ENCODE data around the gene HNRNPU. TPM values are rescaled to one million over a fixed set of nuclear protein-coding genes. Genes with fewer than 3 reads are reported as not detected.

The HNRNPU gene
- total and polyA plus RNA-seq, 2 experiments from 2014 or later = 298 to 316 TPM

- peaks cover 14% of the 10 kb centered on the region for H3K4me1 ChIP-seq (ENCODE audit: insufficient read depth)
- no peaks in the 10 kb centered on the region for H3K9me2 ChIP-seq (replicated peaks; ENCODE audit: insufficient read depth)
- no peak overlapping the region for H3K4me2 ChIP-seq
- H3K36me3 ChIP-seq (replicated peaks; ENCODE audit: insufficient read depth, low read depth) = no peaks in the 10 kb centered on the region
- TF ChIP-seq EZH2phosphoT487 (IDR thresholded peaks at IDR 0.05; ENCODE audit: low read depth, severe bottlenecking, unreplicated experiment) (no peak), EZH2 (IDR thresholded peaks at IDR 0.05; ENCODE audit: borderline replicate concordance) (no peak), CTCF (IDR thresholded peaks at IDR 0.05; ENCODE audit: poor library complexity) (no peak)
- H3K27ac ChIP-seq = peak overlapping the region; percentile 13
- 81% methylated on average over 6 of the region's 6 CpGs for WGBS (ENCODE audit: low lambda C conversion rate, missing lambda C conversion rate)
- H3K9me3 ChIP-seq (ENCODE audit: low read depth) = no peaks in the 10 kb centered on the region
- peaks cover 3% of the 10 kb centered on the region for H4K20me1 ChIP-seq (ENCODE audit: insufficient read depth, poor library complexity, severe bottlenecking)
- no peak overlapping the region for H3K4me3 ChIP-seq
- H3K27me3 ChIP-seq = no peaks in the 10 kb centered on the region
- peaks cover 74% of the 10 kb centered on the region for H3K79me2 ChIP-seq
- DNase-seq (ENCODE audit: low spot score) = no peak
- no peak overlapping the region for H2AFZ ChIP-seq
Measured at GRCh38 chr1:244843148-244843978, 21.0 kb downstream of the HNRNPU start.

GRCh38 chr1:244841273-244841927 lies 22.9 kb downstream of the HNRNPU start:
- H3K4me1 ChIP-seq (ENCODE audit: insufficient read depth) = peaks cover 20% of the 10 kb centered on the region
- 58% methylated on average over 9 of the region's 9 CpGs for WGBS (ENCODE audit: low lambda C conversion rate, missing lambda C conversion rate)
- DNase-seq (ENCODE audit: low spot score) = no peak
- TF ChIP-seq EZH2 (IDR thresholded peaks at IDR 0.05; ENCODE audit: borderline replicate concordance) (no peak), CTCF (IDR thresholded peaks at IDR 0.05; ENCODE audit: poor library complexity) (no peak), EZH2phosphoT487 (IDR thresholded peaks at IDR 0.05; ENCODE audit: low read depth, severe bottlenecking, unreplicated experiment) (no peak)
- H3K27me3 ChIP-seq = no peaks in the 10 kb centered on the region
- no peaks in the 10 kb centered on the region for H3K9me2 ChIP-seq (replicated peaks; ENCODE audit: insufficient read depth)
- H3K79me2 ChIP-seq = peaks cover 78% of the 10 kb centered on the region
- no peaks in the 10 kb centered on the region for H3K9me3 ChIP-seq (ENCODE audit: low read depth)
- H4K20me1 ChIP-seq (ENCODE audit: insufficient read depth, poor library complexity, severe bottlenecking) = peaks cover 3% of the 10 kb centered on the region
- H3K4me3 ChIP-seq = no peak overlapping the region
- H2AFZ ChIP-seq = no peak overlapping the region
- H3K27ac ChIP-seq = peak overlapping the region; percentile 57
- H3K36me3 ChIP-seq (replicated peaks; ENCODE audit: insufficient read depth, low read depth) = no peaks in the 10 kb centered on the region
- peak overlapping the region; percentile 52 for H3K4me2 ChIP-seq

GRCh38 chr1:244840219-244840794 lies 24.0 kb downstream of the HNRNPU start:
- H3K36me3 ChIP-seq (replicated peaks; ENCODE audit: insufficient read depth, low read depth) = no peaks in the 10 kb centered on the region
- H2AFZ ChIP-seq = no peak overlapping the region
- H3K9me2 ChIP-seq (replicated peaks; ENCODE audit: insufficient read depth) = no peaks in the 10 kb centered on the region
- H3K27me3 ChIP-seq = no peaks in the 10 kb centered on the region
- peaks cover 3% of the 10 kb centered on the region for H4K20me1 ChIP-seq (ENCODE audit: insufficient read depth, poor library complexity, severe bottlenecking)
- DNase-seq (ENCODE audit: low spot score) = no peak
- TF ChIP-seq EZH2 (IDR thresholded peaks at IDR 0.05; ENCODE audit: borderline replicate concordance) = no peak
- no peak for TF ChIP-seq EZH2phosphoT487 (IDR thresholded peaks at IDR 0.05; ENCODE audit: low read depth, severe bottlenecking, unreplicated experiment)
- no peak for TF ChIP-seq CTCF (IDR thresholded peaks at IDR 0.05; ENCODE audit: poor library complexity)
- WGBS (ENCODE audit: low lambda C conversion rate, missing lambda C conversion rate) = 81% methylated on average over 5 of the region's 5 CpGs
- peak overlapping the region; percentile 52 for H3K4me2 ChIP-seq
- H3K4me1 ChIP-seq (ENCODE audit: insufficient read depth) = peaks cover 20% of the 10 kb centered on the region
- no peak overlapping the region for H3K4me3 ChIP-seq
- H3K27ac ChIP-seq = peak overlapping the region; percentile 57
- peaks cover 77% of the 10 kb centered on the region for H3K79me2 ChIP-seq
- H3K9me3 ChIP-seq (ENCODE audit: low read depth) = no peaks in the 10 kb centered on the region
